Stimulated activated CD4-positive, alpha-beta T cell treated with anti-CD3 and anti-CD28 coated beads, Interleukin-15, amount 100 ng/mL, for 48 hours (primary cell): ENCODE data around the gene RIMS4.

ENCODE experiments used
- DNase-seq, 2 donors: peaks; one replicate each; pipeline ENCODE4 v3.0.0-alpha.2; 2020; ENCODE audit warnings: low read depth in 2 of 2

RIMS4 gene

GRCh38 chr20:44742304-44743079 is 67.9 kb downstream of the RIMS4 start:
- no peak for DNase-seq

DNA sequence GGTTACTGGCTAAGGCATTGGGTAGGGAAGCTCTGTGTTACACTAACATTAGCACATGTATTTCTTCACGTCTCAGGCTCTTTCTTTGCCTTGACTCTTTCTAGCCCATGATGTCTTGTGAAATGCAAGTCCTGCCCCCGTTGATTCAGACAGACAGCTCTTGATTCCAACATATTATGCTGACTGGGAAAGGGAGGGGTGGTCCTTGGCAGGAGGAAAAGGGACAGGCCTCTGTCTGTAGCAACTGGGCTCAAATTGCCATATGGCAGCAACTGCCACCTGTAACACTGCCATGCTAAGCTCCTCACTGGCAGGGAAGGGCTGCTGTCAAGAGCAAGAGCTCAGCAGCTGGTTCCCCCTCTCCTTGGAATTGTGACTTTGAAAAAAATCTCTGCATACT is 70.4 kb downstream of the RIMS4 start:
- DNase-seq = no peak

- peak in 1 of 2 donors; percentile 39 for DNase-seq
These were observed 71.4 kb downstream of the RIMS4 start for GRCh38 chr20:44738813-44739477.

DNA sequence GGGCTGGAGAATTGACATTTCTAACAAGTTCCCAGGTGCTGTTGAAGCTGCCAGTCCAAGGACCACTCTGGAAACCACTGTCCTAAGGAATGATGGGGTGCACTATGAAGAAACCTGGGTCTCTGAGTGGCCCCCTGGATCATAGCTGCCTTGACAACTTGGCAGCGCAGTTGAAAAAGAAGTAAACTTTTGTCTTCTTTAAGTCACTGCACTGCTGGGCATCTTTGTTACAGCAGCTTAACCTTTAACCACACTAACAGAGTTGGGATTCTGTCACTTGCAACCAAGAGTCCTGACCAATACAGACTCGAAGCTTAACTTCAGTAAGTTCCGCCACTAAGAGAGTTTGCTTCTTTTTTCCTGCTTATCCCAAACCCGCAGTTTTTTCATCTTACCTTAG is 73.2 kb downstream of the RIMS4 start:
- DNase-seq = no peak

- peak in 1 of 2 donors; percentile 9 for DNase-seq
These were observed 74.0 kb downstream of the RIMS4 start for GRCh38 chr20:44736170-44737021.

DNA sequence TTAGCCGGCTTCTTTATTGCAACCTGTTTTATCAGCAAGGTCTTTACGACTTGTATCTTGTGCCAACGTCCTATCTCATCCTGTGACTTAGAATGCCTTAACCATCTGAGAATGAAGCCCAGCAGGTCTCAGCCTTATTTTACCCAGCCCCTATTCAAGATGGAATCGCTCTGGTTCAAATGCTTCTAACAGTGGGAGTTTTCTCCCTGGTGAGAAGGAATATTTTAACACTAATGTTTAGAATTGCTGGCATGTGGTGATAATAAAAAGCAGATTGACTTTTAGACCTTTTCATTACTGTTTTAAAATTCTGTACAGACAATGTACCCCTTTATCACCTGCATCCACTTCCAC is 74.6 kb downstream of the RIMS4 start:
- no peak for DNase-seq

DNA sequence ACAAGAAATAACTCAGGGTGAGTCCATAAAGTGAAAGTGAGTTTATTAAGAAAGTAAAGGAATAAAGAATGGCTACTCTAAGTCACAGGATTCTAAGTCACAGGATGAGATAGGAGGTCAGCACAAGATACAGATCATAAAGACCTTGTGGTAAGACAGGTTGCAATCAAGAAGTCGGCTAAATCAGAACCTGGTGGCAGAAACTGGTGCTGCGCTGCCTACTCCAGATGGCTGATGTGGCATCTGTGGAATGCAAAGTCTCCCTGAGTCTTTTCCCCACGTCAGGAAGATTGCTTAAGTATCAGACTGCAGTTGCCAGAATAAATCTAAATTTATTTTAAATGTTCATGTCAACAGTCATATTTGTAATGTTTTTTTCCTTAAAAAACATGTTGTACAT is 75.4 kb downstream of the RIMS4 start:
- DNase-seq = no peak

DNA sequence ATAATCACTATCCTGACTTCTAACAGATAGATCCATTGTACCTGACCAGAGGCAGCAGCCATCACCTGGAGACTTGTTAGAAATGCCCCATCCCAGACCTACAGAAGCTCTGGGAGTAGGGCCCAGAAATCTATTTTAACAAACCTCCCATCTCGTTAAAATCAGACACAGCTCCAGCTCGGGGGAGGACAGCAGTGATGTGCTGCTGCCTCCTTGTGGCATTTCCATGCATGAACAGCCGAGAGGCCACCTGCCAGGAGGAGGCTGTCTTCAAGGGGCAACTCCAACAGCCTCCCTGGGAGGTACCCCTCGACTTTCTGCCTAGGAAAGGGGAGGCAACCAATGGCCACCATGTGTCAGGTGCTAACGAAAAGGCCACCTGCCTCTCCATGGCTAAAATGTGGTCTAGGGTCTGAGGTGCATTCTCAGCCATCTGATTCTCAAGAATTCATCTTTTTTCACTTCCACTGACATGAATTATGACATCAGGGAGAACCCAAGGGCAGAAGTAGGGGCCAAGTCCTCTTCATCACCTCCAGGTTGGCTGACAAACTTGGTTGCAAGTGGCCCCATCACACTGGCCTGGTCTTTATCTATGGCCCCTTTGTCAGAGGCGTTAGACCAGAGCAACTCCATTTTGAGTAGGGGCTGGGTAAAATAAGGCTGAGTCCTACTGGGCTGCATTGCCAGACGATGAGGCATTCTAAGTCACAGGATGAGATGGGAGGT is 76.8 kb downstream of the RIMS4 start:
- DNase-seq = peak in 1 of 2 donors; percentile 51

DNA sequence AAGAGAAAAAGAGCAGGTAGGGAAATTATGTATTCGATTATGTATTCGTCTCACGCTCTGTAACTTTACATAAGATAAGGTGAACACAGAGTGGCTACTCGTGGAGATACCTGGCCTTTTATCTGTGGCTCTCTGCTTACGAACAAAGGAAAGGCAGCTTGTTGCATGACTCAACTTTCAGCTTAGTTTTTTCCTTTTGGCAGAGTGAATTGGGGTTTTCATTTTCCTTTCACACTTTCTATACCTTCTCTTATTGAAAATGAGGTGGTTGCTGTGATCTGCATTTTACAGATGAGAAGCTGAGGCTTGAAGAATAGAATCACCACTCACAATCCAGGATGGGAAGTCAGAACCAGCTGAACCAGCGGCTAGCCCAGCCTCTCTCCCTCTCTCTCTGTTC is 78.0 kb downstream of the RIMS4 start:
- no peak for DNase-seq

DNA sequence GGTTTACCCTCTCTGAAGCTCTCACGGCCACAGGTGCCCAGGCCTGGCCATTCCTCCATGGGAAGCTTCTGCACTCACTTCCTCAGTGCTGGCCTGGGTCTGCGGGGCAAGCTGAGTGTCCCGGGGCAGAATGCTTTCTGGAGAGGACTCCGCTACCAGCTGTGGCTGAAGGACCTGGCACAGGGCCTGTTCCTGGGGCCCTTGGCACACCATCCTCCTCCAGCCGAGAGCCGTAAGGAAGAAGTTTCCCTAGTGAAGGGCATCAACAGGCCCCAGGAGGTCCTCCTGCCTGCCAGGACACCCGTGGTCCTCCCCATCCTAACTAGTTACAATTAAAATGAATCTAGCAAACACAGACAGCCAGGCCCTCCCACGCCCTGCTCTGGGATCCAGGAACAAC is 78.7 kb downstream of the RIMS4 start:
- no peak for DNase-seq

GRCh38 chr20:44730441-44730840 is 79.9 kb downstream of the RIMS4 start:
- no peak for DNase-seq

- DNase-seq = no peak
These were observed 81.4 kb downstream of the RIMS4 start for GRCh38 chr20:44728801-44729443.

DNA sequence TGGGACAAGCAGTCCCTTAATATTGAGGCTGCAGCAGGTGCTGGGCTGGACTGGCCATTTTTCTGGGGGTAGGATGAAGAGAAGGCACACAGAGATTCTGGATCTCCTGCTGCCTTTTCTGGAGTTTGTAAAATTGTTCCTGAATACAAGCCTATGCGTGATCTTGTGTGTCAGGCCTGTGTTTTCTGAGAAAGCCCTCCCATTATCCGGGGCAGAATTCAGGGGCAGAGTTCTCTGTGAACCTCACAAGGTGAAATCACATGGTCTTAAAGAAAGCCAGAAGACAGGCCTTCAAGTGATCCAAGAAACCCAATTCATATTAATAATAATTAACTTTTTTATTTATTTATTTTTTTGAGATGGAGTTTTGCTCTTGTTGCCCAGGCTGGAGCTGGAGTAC is 82.7 kb downstream of the RIMS4 start:
- no peak for DNase-seq

DNA sequence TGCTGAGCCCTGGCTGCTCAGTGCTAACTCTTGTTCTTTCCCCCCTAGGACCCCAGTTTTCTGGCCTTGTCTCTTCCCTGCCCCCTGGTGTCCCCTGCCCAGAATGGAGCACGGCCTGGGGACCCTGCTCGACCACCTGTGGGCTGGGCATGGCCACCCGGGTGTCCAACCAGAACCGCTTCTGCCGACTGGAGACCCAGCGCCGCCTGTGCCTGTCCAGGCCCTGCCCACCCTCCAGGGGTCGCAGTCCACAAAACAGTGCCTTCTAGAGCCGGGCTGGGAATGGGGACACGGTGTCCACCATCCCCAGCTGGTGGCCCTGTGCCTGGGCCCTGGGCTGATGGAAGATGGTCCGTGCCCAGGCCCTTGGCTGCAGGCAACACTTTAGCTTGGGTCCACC is 83.3 kb downstream of the RIMS4 start:
- DNase-seq = no peak

GRCh38 chr20:44725837-44726236 is 84.5 kb downstream of the RIMS4 start:
- DNase-seq = no peak

- DNase-seq = no peak
These were observed 85.8 kb downstream of the RIMS4 start for GRCh38 chr20:44724423-44725091.

GRCh38 chr20:44723798-44724362 is 86.5 kb downstream of the RIMS4 start:
- DNase-seq = no peak

- DNase-seq = no peak
These were observed 87.0 kb downstream of the RIMS4 start for GRCh38 chr20:44723391-44723790.

DNA sequence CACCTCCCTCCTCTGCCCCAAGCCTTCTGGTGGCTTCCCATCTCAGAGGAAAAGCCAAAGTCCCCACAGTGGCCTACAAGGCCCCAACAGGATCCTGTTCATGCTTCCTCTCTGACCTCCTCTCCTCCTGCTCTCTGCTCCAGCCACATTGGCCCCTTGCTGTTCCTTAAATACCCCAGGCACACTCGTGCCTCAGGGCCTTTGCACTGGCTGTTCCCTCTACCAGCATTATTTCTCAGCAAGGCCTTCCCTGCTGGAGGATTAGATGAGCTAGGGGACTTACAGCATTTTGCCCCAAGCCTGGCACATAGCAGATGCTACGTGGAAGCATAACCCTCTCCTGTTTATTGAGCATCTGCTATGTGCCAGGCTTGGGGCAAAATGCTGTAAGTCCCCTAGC is 87.4 kb downstream of the RIMS4 start:
- DNase-seq = no peak

DNA sequence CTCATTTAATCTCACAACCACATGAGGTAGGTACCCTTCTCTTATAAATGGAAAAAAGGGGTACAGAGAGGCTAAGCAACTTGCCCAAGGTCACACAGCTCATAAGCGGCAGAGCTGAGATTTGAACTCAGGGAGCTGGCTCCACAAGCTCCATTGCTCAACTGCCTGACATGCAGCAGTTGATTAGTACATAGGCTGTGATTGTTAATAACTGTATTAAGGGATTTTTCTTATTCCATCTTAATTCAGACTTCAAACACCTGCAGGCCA is 88.6 kb downstream of the RIMS4 start:
- DNase-seq = no peak
